Neural cell (in vitro differentiated cells): Measurements from ENCODE around the gene APOBEC3F. TPM values are rescaled to one million over a fixed set of nuclear protein-coding genes. Genes with fewer than 3 reads are reported as not detected.

ENCODE experiments used
- H2AFZ ChIP-seq: fragments of 200-600, 300-800 bp; sonication (generic), shearing (Covaris generic); 2 replicates; pipeline ENCODE4 v1.6.0; 2014; ENCODE audit warnings: low read depth, mild to moderate bottlenecking, antibody characterized with exemption, low read length, moderate library complexity
- H3F3A ChIP-seq: fragments of 200-600 bp; shearing (Covaris generic); 2 replicates; pipeline ENCODE4 v1.6.1; 2016; ENCODE audit warnings: mild to moderate bottlenecking, moderate library complexity, mixed read lengths, antibody characterized with exemption, low read length; ENCODE audit not compliant: insufficient read depth, poor library complexity, severe bottlenecking
- H3K27ac ChIP-seq: fragments of 200-600, 300-800 bp; sonication (generic), shearing (Covaris generic); 2 replicates; pipeline ENCODE4 v1.5.1; 2014; ENCODE audit warnings: mild to moderate bottlenecking, low read length, moderate library complexity
- H3K27me3 ChIP-seq: fragments of 300-800, 200-600 bp; sonication (generic), shearing (Covaris generic); 2 replicates; pipeline ENCODE4 v1.6.0; 2014; ENCODE audit warnings: mild to moderate bottlenecking, low read depth, low read length, moderate library complexity; ENCODE audit not compliant: insufficient read depth
- H3K36me3 ChIP-seq: fragments of 300-800, 200-600 bp; sonication (generic), shearing (Covaris generic); 2 replicates; pipeline ENCODE4 v1.5.1; 2014; ENCODE audit warnings: mild to moderate bottlenecking, antibody characterized with exemption, low read length, moderate library complexity; ENCODE audit not compliant: insufficient read depth
- H3K4me2 ChIP-seq: fragments of 300-800, 200-600 bp; sonication (generic), shearing (Covaris generic); 2 replicates; pipeline ENCODE4 v1.6.0; 2014; ENCODE audit warnings: mild to moderate bottlenecking, low read length
- H3K4me3 ChIP-seq: fragments of 300-800, 200-600 bp; sonication (generic), shearing (Covaris generic); 2 replicates; pipeline ENCODE4 v1.5.1; 2014; ENCODE audit warnings: mild to moderate bottlenecking, low read length, moderate library complexity
- H3K79me2 ChIP-seq: fragments of 200-600 bp; shearing (Covaris generic); replicated peaks from 2 replicates; pipeline ENCODE4 v1.6.0; 2014; ENCODE audit warnings: mild to moderate bottlenecking, low read length, moderate library complexity; ENCODE audit not compliant: insufficient read depth
- H3K9ac ChIP-seq: fragments of 300-800, 200-600 bp; sonication (generic), shearing (Covaris generic); 2 replicates; pipeline ENCODE4 v1.6.1; 2016; ENCODE audit warnings: mild to moderate bottlenecking, low read length, mixed read lengths
- H3K9me2 ChIP-seq: fragments of 200-600 bp; shearing (Covaris generic); 2 replicates; pipeline ENCODE4 v1.6.1; 2016; ENCODE audit warnings: mild to moderate bottlenecking, low read length, mixed read lengths; ENCODE audit not compliant: insufficient read depth
- H3K9me3 ChIP-seq: fragments of 200-600, 300-800 bp; sonication (generic), shearing (Covaris generic); 2 replicates; pipeline ENCODE4 v1.6.1; 2016; ENCODE audit warnings: mild to moderate bottlenecking, mixed run types, low read length, moderate library complexity, mixed read lengths
- H4K20me1 ChIP-seq: fragments of 200-600 bp; shearing (Covaris generic); 2 replicates; pipeline ENCODE4 v1.6.1; 2016; ENCODE audit warnings: mild to moderate bottlenecking, mixed run types; ENCODE audit not compliant: insufficient read depth
- CTCF ChIP-seq: fragments of 450-650 bp; IDR thresholded peaks from 2 replicates; pipeline ENCODE4 v1.5.1; 2014; ENCODE audit warnings: antibody characterized with exemption, mild to moderate bottlenecking, moderate library complexity; ENCODE audit not compliant: poor library complexity, severe bottlenecking
- EP300 ChIP-seq: fragments of 450-650 bp; conservative IDR thresholded peaks from 2 replicates; pipeline ENCODE4 v1.6.1; 2014; ENCODE audit warnings: antibody characterized with exemption, mild to moderate bottlenecking, moderate library complexity; ENCODE audit not compliant: poor library complexity, severe bottlenecking
- EZH2 ChIP-seq: fragments of 200-600, 300-800 bp; shearing (Covaris generic), sonication (generic); IDR thresholded peaks from 2 replicates; pipeline ENCODE4 v1.6.1; 2014; ENCODE audit warnings: antibody characterized with exemption, low read length, borderline replicate concordance, mild to moderate bottlenecking; ENCODE audit not compliant: insufficient read depth, poor library complexity, severe bottlenecking
- MXI1 ChIP-seq: fragments of 450-650 bp; conservative IDR thresholded peaks from 2 replicates; pipeline ENCODE4 v1.6.1; 2014; ENCODE audit warnings: antibody characterized with exemption, mild to moderate bottlenecking; ENCODE audit not compliant: poor library complexity, severe bottlenecking
- POLR2AphosphoS5 ChIP-seq: IDR thresholded peaks from 2 replicates; pipeline ENCODE4 v1.6.1; 2012
- RAD21 ChIP-seq: fragments of 450-650 bp; conservative IDR thresholded peaks from 2 replicates; pipeline ENCODE4 v1.6.1; 2014; ENCODE audit warnings: antibody characterized with exemption, mild to moderate bottlenecking, moderate library complexity
- REST ChIP-seq: IDR thresholded peaks from 2 replicates; pipeline ENCODE4 v1.6.1; 2012; ENCODE audit warnings: borderline replicate concordance
- SMC3 ChIP-seq: fragments of 450-650 bp; conservative IDR thresholded peaks from 2 replicates; pipeline ENCODE4 v1.6.1; 2014; ENCODE audit warnings: antibody characterized with exemption, mild to moderate bottlenecking, moderate library complexity; ENCODE audit not compliant: poor library complexity
- TAF1 ChIP-seq: IDR thresholded peaks from 2 replicates; pipeline ENCODE4 v1.6.1; 2012; ENCODE audit warnings: low read depth
- polyA plus RNA-seq: library from polyadenylated mRNA; depleted of rRNA; stranded (reverse); fragments of >200 nt; gene quantifications from 2 replicates; pipeline ENCODE4 v1.2.3, GENCODE V29; 2014

Gene APOBEC3F
- polyA plus RNA-seq, 1 donor from 2014 or later, result not detected

- Histone ChIP-seq H3K4me3 (no peak overlapping the region), H3K4me2 (no peak overlapping the region), H3K9ac (no peak overlapping the region), H3F3A (no peaks in the 10 kb centered on the region), H3K79me2 (no peaks in the 10 kb centered on the region), H3K36me3 (no peaks in the 10 kb centered on the region), H3K27me3 (no peaks in the 10 kb centered on the region), H2AFZ (no peak overlapping the region), H3K9me2 (no peaks in the 10 kb centered on the region), H3K27ac (no peak overlapping the region), H4K20me1 (no peaks in the 10 kb centered on the region), H3K9me3 (no peaks in the 10 kb centered on the region)
- TF ChIP-seq EZH2 (no peak), MXI1 (no peak), SMC3 (no peak), TAF1 (no peak), POLR2AphosphoS5 (no peak), CTCF (no peak), RAD21 (no peak), EP300 (no peak), REST (no peak)
Measured at GRCh38 chr22:39084666-39085065, 44.0 kb downstream of the APOBEC3F start.

- Histone ChIP-seq H3K79me2 (no peaks in the 10 kb centered on the region), H4K20me1 (no peaks in the 10 kb centered on the region), H3K4me3 (no peak overlapping the region), H3K9me2 (no peaks in the 10 kb centered on the region), H3K9ac (no peak overlapping the region), H3K27ac (no peak overlapping the region), H2AFZ (no peak overlapping the region), H3K27me3 (no peaks in the 10 kb centered on the region), H3F3A (no peaks in the 10 kb centered on the region), H3K4me2 (no peak overlapping the region), H3K9me3 (no peaks in the 10 kb centered on the region), H3K36me3 (no peaks in the 10 kb centered on the region)
- TF ChIP-seq EP300, result no peak
- no peak for TF ChIP-seq EZH2
- no peak for TF ChIP-seq SMC3
- TF ChIP-seq TAF1, result no peak
Measured at GRCh38 chr22:39087098-39087497, 46.4 kb downstream of the APOBEC3F start.
